NCI-H526 (cell line): ENCODE measurements around the gene GPR162.

Experiments
- DNase-seq, 2 experiments: peaks; one replicate each; lab custom pipeline; 2025; lab: John Stamatoyannopoulos, UW

Gene GPR162

DNA sequence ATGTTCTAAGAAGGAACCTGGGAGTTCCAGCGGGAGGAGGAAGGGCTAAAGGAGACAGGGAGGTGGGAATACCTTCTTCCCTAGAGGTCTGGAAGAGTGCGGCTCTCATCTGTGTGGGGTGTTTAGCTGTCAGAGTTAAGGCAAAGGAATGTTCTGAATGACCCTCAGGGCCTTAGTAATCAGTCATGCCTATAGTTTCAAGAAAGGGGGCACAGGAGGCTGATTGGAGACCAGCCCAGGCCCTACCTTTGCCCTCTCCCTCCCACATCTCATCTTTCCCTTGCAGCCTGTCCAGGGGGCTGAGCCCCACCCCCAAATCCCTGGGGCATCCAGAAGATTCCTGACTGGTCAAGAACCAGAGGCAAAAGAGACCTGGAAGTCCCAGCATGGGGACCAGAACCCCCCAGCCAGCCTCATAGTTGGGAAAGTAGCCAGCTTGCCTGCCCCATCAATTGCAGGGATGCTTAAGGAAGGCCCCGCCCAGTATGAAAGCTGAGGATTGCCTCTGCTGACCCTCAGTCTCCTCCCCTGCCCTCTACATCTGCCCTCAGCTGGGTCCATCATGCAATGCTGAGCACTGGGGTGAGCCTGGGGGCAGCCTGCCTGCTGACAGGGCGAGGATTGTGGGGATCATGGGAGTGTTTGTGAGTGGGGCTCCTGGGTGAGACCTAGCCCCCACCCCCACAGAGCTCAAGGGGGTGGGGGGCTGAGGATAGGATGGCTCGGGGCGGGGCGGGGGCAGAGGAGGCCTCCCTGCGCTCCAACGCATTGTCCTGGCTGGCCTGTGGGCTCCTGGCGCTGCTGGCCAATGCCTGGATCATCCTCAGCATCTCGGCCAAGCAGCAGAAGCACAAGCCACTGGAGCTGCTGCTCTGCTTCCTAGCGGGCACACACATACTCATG lies 1.8 kb downstream of the GPR162 start:
- no peak for DNase-seq

DNA sequence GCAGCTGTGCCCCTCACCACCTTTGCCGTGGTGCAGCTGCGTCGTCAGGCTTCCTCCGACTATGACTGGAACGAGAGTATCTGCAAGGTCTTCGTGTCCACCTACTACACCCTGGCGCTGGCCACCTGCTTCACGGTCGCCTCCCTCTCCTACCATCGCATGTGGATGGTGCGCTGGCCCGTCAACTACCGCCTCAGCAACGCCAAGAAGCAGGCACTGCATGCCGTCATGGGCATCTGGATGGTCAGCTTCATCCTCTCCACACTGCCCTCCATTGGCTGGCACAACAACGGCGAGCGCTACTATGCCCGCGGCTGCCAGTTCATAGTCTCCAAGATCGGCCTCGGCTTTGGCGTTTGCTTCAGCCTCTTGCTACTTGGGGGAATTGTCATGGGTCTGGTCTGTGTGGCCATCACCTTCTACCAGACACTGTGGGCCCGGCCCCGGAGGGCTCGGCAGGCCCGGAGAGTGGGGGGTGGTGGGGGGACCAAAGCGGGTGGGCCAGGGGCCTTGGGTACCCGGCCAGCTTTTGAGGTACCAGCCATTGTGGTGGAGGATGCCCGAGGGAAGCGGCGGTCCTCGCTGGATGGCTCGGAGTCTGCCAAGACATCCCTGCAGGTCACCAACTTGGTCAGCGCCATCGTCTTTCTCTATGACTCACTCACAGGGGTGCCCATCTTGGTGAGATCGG lies 2.6 kb downstream of the GPR162 start:
- peak in 1 of 2 experiments; percentile 33 for DNase-seq

DNA sequence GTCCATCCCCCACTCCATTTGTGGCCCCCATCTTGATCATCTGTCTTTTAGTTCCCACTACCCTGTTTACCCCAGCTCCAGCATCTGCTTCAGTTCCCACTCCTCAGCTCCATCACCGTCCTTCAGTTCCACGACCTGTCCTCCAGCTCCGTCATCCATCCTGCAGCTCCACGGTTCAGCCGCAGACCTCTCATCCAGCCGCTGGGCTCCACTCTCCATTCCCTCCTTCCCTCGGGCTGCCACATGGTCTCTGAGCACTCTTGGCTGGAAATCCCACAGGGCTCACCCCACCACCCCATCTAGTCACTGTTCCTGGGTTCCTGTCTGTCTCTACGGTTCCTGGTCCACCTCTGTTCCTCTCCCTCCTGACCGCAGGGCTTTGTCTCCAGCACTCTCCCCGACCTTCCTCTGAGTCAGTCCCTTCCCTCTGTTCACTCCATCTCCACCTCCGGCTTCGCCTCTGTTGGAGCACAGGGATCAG lies 3.3 kb downstream of the GPR162 start:
- DNase-seq: peak in 1 of 2 experiments; percentile 57

DNA sequence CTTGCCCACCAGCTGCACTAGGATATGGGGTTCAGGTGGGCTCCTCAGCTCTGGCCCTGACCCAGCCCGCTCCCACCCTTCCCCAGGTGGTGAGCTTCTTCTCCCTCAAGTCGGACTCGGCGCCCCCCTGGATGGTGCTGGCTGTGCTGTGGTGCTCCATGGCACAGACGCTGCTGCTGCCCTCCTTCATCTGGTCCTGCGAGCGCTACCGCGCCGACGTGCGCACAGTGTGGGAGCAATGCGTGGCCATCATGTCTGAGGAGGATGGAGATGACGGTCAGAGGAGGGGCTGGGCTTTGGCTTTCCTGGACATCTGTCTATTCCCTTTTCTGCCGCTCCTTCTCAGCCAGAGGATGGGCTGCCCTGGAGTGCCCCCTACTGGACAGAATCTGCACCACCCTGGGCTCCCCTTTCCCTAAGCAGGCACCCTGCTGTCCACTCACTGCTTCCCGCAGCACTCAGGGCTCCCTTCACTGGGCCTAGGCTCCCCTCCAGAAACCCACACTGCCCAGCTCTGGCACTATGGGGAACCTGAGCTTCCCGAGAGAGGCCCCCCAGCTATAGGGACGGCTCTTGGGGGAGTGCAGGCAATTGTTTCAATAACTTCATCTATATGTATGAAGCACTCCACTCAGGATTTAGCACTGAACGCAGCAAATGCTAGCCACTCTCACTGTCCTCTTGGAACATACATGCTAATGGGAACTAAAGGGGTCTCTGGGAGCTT lies 3.9 kb downstream of the GPR162 start:
- DNase-seq: peak; percentile 40 to 84

DNA sequence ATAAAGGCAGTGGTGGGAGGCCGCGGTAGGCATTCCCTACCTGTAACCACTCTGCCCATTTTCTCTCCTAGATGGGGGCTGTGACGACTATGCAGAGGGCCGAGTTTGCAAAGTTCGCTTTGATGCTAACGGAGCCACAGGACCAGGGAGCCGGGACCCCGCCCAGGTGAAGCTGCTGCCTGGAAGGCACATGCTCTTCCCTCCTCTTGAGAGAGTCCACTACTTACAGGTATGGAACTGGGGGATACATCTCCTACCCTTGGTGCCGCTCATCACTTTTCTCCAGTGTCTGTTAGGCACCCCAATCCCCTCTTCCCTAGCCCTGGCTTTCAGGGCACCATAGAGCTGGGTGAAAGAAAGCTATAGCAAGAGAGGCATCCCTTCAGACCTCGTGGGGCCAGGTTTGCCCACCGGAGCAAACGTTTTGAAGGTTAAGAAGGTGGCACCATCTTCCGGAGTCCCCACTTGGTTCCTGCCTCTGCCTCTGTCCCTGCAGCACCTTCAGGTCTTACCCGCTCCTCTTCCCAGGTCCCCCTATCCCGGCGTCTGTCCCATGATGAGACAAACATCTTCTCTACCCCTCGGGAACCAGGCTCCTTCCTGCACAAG lies 4.6 kb downstream of the GPR162 start:
- no peak for DNase-seq

DNA sequence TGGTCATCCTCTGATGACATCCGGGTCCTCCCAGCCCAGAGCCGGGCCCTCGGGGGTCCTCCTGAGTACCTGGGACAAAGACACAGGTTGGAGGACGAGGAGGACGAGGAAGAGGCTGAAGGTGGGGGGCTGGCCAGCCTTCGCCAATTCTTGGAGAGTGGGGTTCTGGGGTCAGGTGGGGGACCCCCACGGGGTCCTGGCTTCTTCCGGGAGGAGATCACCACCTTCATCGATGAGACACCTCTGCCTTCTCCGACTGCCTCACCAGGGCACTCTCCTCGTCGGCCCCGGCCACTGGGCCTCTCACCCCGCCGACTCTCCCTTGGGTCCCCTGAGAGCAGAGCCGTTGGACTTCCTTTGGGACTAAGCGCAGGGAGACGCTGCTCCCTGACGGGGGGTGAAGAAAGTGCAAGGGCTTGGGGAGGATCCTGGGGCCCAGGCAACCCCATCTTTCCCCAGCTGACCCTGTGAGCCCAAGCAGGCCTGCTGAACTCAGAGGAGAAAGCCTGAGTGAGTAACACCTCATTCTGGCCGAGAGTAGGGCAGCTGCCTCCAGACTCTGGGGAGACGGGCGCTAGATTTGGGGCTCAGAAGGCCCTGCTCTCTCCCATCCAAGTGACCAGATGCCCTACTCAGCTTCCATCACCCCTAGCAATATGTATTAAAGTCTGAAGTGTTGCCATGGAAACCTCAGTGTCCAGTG lies 5.3 kb downstream of the GPR162 start:
- no peak for DNase-seq

DNA sequence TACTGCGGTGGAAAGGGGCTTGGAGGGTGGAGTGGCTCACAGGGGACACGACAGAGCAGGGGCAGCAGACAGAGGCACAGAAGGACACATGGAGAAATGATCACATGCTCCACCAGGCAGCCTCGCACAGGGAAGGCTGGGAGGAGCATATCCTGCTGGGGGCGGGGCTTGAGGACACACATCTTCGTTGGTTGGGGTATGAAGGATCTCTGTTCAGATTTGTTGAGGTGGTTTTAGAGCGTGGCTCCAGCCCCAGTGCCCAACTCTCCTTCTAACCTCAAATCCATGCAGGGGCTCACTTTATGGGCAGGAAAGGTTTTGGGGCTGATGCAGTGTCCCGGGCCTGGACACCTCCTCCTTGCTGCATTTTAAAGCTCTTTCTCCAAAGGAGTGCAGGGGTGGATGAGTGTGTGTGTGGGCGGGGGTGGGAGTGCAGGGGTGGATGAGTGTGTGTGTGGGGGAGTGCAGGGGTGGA lies 5.9 kb downstream of the GPR162 start:
- DNase-seq: peak; percentile 71 to 94

DNA sequence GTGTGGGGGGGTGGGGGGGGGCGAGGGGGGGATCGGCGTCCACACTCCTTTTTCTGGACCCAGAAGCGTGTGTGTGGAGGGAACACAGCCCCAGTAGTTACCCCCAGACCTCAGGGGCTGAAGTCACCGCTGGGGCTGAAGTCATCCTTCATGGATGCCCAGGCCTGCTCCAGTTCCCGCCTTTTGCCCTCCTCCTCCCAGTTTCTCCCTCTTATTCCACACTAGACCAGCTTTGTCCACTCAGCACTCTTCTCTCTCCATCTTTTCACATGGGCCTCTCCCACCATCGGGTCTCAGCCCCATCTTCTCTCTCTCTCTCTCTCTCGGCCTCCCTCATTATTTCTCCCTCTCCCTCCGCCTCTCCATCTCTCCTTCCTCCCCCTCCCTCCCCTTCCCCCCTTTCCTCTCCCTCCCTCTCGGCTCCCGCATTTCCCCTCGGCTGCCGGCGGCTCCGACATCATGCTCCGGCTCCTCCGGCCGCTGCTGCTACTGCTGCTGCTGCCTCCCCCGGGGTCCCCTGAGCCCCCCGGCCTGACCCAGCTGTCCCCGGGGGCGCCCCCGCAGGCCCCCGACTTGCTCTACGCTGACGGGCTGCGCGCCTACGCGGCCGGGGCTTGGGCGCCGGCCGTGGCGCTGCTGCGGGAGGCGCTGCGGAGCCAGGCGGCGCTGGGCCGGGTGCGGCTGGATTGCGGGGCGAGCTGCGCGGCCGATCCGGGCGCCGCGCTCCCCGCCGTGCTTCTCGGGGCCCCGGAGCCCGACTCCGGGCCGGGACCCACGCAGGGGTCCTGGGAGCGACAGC lies 6.6 kb downstream of the GPR162 start, which contains the start of gene P3H3:
P3H3 (plus strand) TSS at position 426 of the 799 bp plus-strand sequence; CDS start at position 460, 34 bp downstream.
- DNase-seq: peak in 1 of 2 experiments; percentile 74

DNA sequence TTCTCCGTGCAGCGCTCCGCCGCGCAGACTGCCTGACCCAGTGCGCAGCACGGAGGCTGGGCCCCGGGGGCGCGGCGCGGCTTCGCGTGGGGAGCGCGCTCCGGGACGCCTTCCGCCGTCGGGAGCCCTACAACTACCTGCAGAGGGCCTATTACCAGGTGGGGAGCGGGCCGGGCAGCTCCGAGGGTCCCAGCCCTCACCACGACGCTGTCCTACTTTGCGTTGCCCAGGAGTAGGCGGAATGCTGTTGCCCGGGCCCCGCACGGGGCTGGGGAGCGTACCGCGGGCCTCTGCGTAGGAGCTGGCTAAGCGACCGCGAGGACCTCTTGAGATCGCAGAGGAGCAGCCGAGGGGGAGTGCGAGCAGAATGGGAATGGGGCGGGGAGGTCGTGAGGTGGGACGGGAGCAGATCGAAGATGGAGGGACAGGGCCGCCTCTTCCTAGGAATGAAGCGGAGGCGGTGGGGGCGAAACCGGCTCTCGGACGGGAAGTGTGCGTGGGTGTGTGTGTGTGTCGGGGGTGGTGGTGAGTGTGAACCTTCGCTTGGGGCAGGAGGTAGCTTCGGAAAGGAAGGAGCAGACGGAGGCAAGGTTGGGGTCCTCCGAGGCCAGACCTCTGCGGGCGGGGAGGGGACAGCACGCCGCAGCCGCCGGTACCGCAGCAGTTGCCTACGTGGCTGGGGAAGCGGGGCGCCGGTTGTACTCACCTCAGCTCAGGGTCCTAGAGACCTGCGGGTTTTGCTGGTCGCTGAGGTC lies 7.3 kb downstream of the GPR162 start:
- DNase-seq: peak; percentile 22 to 83

DNA sequence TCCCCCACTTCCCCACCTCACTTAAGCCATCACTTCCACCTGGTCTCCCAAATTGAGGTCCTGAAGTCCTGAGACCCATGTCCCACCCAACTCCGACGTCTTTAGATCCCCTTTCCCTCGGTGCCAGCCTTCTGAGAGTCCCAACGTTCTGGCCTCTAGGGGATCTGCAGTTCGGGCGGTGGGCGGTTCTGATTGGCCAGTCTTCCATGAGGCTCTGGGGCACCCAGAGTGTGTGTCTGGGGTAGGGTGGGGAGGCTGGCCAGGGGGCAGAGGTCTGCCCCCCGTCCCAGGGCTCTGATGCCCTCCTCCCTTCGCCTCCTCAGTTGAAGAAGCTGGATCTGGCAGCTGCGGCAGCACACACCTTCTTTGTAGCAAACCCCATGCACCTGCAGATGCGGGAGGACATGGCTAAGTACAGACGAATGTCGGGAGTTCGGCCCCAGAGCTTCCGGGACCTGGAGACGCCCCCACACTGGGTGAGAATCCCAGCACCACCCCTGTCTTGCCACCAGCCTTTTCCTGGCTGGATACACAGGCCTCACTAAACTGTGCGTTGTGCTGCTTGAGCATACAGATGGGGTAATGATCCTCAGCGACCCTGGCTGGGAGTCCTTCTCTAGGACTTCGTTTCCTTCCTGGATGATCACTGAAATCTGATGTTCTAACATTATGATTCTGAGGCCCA lies 8.1 kb downstream of the GPR162 start:
- DNase-seq: peak; percentile 47 to 83

DNA sequence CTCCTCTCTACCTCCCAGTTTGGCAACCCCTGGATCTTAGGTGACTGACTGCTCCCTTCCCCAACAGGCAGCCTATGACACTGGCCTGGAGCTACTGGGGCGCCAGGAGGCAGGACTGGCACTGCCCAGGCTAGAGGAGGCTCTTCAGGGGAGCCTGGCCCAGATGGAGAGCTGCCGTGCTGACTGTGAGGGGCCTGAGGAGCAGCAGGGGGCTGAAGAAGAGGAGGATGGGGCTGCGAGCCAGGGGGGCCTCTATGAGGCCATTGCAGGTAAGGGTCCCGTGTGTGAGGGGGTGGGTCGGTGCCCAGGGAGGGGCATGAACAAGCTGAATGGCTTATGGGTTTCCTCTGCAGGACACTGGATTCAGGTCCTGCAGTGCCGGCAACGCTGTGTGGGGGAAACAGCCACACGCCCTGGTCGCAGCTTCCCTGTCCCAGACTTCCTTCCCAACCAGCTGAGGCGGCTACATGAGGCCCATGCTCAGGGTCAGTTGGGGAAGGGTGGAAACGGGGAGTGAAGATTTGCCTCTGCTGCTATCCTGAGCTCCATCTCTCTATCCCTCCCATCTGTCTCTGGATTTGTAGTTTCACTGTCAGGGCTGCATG lies 8.8 kb downstream of the GPR162 start:
- no peak for DNase-seq

DNA sequence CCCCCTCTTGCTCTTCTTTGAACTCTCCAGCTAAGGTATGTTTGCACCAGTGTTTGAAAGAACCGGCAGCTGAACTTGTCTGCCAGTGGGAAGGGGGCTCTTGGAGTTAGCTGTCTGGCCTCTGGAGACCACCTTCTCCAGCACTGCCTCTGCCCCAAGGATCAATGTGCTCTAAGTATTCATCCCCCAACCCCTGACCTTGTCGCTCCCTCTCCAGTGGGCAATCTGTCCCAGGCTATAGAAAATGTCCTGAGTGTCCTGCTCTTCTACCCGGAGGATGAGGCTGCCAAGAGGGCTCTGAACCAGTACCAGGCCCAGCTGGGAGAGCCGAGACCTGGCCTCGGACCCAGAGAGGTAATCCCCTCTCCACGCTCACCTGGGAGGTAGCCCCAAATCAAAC lies 9.4 kb downstream of the GPR162 start:
- DNase-seq: no peak

DNA sequence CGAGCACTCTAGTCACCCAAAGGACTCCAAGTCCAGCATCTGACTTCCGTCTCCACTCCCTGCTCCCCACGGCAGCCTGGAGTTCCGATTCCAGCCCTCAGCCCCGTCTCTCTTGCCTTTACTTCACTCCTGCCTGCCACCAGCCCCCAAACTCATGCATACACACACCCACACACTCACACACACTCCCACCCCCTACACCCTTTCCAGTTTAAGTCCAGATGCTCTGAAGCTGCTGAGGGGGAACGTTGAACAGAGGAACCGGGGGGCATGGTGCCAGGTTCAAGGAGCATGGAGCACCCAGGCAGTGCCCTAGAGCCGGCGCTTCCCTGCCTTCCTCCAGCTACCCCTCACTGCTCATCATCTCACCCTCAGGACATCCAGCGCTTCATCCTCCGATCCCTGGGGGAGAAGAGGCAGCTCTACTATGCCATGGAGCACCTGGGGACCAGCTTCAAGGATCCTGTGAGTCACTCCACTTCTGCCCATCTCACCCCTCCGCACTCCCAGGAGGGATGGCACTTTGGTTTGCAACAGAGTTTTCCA lies 9.9 kb downstream of the GPR162 start:
- no peak for DNase-seq

DNA sequence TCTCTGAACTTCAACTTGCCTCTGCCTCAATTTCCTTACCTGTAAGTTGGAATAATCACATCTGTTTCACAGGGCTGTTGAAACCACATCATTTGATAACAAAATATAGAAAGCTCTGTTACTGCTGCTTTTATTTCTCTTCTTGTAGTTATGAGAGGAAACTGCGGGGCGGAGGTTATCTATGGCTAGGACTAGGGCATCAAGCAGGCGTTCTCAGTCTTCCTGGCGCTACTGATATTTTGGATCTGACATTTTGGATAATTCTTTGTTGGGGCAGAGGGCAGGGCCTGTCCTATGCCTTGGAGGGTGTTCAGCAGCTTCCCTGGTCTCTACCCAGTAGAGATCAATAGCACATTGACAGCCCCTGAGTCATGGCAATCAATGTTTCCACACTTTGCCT lies 10.5 kb downstream of the GPR162 start:
- no peak for DNase-seq

DNA sequence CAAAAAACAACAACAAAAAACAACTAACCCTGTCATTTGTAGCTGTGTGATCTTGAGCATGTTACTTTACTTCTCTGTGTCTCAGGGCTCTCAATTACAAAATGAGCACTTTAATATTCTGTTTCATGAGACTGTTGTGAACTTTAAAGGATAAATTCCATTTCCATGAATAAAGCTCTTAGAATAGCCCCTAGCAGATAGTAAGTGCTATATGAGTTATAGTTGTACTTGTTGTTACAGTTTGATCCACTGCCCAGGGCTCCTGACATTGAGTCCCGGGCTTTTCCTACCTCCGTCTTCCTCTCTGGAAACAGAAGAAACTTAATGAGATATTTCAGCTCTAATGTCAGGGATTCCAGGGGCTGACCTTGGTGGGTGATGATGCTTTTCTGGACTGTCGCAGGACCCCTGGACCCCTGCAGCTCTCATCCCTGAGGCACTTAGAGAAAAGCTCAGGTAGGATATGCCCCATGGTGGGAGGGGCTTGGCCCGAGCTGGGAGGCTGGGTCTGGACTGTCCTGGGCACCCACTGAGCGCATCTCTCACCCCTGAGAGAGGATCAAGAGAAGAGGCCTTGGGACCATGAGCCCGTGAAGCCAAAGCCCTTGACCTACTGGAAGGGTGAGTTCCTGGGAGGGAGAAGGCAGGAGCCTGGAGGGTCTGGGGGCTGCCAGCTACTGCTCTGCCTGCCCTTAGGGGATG lies 11.7 kb downstream of the GPR162 start:
- no peak for DNase-seq

DNA sequence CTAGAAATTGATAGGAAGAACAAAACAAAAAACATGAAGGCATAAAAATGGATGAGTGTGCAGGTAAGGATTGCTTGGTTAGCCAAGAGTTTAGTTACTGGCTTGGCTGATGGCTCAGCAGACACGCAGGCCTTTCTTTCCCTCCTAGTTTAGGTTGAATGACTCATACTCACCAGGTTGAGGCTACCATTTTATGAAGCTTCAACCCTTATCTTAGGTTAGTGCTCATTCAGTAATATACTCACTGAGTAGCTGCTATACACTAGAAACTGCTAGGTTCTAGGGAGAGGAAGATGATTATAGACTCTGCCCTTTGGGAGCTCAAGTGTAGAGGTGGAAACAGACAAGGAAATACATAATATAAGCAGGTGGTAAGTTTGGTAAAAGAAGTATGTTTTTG lies 12.6 kb downstream of the GPR162 start:
- DNase-seq: no peak

DNA sequence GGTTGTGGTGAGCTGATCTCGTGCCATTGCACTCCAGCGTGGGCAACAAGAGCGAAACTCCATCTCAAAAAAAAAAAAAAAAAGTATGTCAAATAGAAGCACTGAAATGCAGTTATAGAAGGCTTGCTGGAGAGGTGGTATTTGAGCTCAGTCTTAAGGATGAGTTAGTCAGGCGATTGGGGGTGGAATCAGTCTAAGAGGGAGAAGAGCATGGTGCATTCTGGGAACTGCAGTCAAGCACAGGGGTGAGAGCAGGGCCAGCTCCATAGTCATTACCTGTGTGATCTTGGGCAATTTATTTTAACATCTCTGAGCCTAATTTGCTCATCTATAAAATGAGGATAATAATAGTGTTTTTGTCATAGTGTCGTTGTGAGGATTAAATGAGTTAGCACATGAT lies 13.3 kb downstream of the GPR162 start:
- DNase-seq: no peak

DNA sequence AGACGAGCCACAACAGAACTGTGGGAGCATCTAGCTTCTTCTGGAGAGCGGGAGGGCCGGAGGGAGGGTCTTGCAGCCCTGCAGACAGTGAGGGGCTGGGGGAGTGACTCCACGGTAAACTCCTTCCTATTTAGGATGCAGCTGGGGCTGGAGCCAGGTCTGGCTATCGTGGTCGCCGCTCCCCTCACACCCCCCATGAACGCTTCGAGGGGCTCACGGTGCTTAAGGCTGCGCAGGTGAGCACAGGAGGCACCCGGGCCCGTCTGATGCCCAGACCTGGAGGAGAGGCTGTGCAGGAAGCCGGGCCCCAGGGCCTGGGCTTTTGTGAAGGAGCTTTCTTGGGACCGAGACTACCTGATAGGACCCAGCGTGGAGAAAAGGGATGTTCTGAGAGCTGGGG lies 15.2 kb downstream of the GPR162 start:
- DNase-seq: no peak
